Astrocyte (in vitro differentiated cells and primary cell): ENCODE measurements around the gene HLA-DMB. TPM values are rescaled to one million over a fixed set of nuclear protein-coding genes. Genes with fewer than 3 reads are reported as not detected.
A peak's percentile ranks its signal among the peaks of the same experiment; 100 is the strongest.

ENCODE experiments used
- DNase-seq: peaks from one replicate; pipeline ENCODE4 v3.0.0-alpha.2; 2010; ENCODE audit warnings: low read depth
- FAIRE-seq: peaks from 2 replicates; lab custom pipeline; 2011; peaks lifted over from hg19 to GRCh38; lab: Jason Lieb, UNC
- H2AFZ ChIP-seq: 2 replicates; pipeline ENCODE4 v1.6.0; 2012; ENCODE audit warnings: low read depth, low read length, inconsistent platforms
- H3K27ac ChIP-seq: 2 replicates; pipeline ENCODE4 v1.5.1; 2011; ENCODE audit warnings: low read depth, low read length, inconsistent platforms
- H3K27me3 ChIP-seq: 2 replicates; pipeline ENCODE4 v1.6.0; 2011; ENCODE audit warnings: low read length, inconsistent platforms; ENCODE audit not compliant: insufficient read depth
- H3K36me3 ChIP-seq: 2 replicates; pipeline ENCODE4 v1.5.1; 2011; ENCODE audit warnings: low read length, inconsistent platforms; ENCODE audit not compliant: insufficient read depth
- H3K4me1 ChIP-seq: 2 replicates; pipeline ENCODE4 v1.5.1; 2011; ENCODE audit warnings: low read length, inconsistent platforms; ENCODE audit not compliant: insufficient read depth
- H3K4me2 ChIP-seq: 2 replicates; pipeline ENCODE4 v1.6.0; 2012; ENCODE audit warnings: low read length, inconsistent platforms
- H3K4me3 ChIP-seq: 2 replicates; pipeline ENCODE4 v1.5.1; 2011; ENCODE audit warnings: low read depth, mild to moderate bottlenecking, low read length, inconsistent platforms; ENCODE audit not compliant: insufficient read depth
- H3K79me2 ChIP-seq: 2 replicates; pipeline ENCODE4 v1.6.0; 2012; ENCODE audit warnings: mild to moderate bottlenecking, low read length, inconsistent platforms; ENCODE audit not compliant: insufficient read depth
- H3K9ac ChIP-seq: 2 replicates; pipeline ENCODE4 v1.6.0; 2012; ENCODE audit warnings: mild to moderate bottlenecking, low read length, inconsistent platforms
- H3K9me3 ChIP-seq: 2 replicates; pipeline ENCODE4 v1.5.1; 2012; ENCODE audit warnings: low read depth, mild to moderate bottlenecking, low read length, inconsistent platforms; ENCODE audit not compliant: insufficient read depth
- H4K20me1 ChIP-seq: 2 replicates; pipeline ENCODE4 v1.6.0; 2012; ENCODE audit warnings: low read length, inconsistent platforms; ENCODE audit not compliant: insufficient read depth
- H3K27ac Mint-ChIP-seq: one replicate; pipeline ENCODE4 v1.8.0; 2021; ENCODE audit warnings: mild to moderate bottlenecking, mixed read lengths; ENCODE audit not compliant: unreplicated experiment
- H3K27me3 Mint-ChIP-seq: one replicate; pipeline ENCODE4 v1.8.0; 2021; ENCODE audit warnings: low read depth, mixed read lengths; ENCODE audit not compliant: unreplicated experiment
- H3K36me3 Mint-ChIP-seq: one replicate; pipeline ENCODE4 v1.8.0; 2021; ENCODE audit warnings: low read depth, mixed read lengths; ENCODE audit not compliant: unreplicated experiment
- H3K4me1 Mint-ChIP-seq: one replicate; pipeline ENCODE4 v1.8.0; 2021; ENCODE audit warnings: low read depth, mixed read lengths; ENCODE audit not compliant: unreplicated experiment
- H3K4me3 Mint-ChIP-seq: one replicate; pipeline ENCODE4 v1.8.0; 2021; ENCODE audit warnings: mild to moderate bottlenecking, moderate library complexity, mixed read lengths; ENCODE audit not compliant: unreplicated experiment
- H3K9me3 Mint-ChIP-seq: one replicate; pipeline ENCODE4 v1.8.0; 2021; ENCODE audit warnings: mild to moderate bottlenecking, mixed read lengths; ENCODE audit not compliant: unreplicated experiment
- EZH2 ChIP-seq: IDR thresholded peaks from 2 replicates; pipeline ENCODE4 v1.6.1; 2012; ENCODE audit warnings: mild to moderate bottlenecking, low read length, inconsistent platforms; ENCODE audit not compliant: insufficient read depth
- total RNA-seq: library from RNA; stranded (reverse); gene quantifications from 2 replicates; pipeline ENCODE4 v1.2.1, GENCODE V29; 2021
- TF ChIP-seq, protein P1 (sequence below): IDR thresholded peaks from 2 replicates; pipeline ENCODE4 v1.5.1; 2011; ENCODE audit warnings: low read depth, mild to moderate bottlenecking, inconsistent platforms, low read length, moderate library complexity; ENCODE audit not compliant: insufficient read depth

HLA-DMB gene
- total RNA-seq, 1 donor from 2014 or later = 0.11 TPM

DNA sequence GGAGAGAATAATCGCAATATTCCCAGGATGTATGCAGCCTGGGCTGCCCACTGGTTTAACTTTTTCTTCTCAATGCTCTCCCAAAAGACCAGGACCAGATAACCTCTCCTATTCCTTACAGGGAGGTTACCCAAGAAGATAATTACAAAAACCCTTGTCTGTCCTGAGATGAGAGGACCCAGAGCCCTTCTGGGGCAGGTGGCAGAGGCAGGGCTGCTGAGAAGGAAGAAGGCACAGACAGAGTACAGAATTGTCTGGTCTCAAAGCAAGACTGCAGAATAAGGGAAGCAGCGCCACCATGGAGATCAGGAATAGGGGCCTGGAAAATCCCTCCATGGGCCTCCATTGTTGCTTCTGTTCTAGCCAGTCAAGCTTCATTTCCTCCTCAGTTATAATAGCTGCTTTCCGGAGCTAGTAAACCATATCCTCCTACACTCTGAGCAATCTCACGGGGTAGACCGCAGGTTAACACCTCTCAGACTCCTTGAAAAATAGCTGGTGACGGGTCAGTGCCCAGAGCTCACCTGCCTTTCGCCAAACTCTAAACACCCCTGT is 463 bp upstream of the HLA-DMB start:
- Mint-ChIP-seq H3K4me1 (no peaks in the 10 kb centered on the region), H3K9me3 (peaks cover 1% of the 10 kb centered on the region), H3K27me3 (peaks cover 11% of the 10 kb centered on the region), H3K27ac (no peak overlapping the region), H3K4me3 (peak overlapping the region; percentile 71), H3K36me3 (no peaks in the 10 kb centered on the region)
- H3K4me1 ChIP-seq = no peaks in the 10 kb centered on the region
- no peaks in the 10 kb centered on the region for H4K20me1 ChIP-seq
- peaks cover 45% of the 10 kb centered on the region for H3K27me3 ChIP-seq
- H3K27ac ChIP-seq = no peak overlapping the region
- H3K4me2 ChIP-seq = no peak overlapping the region
- no peaks in the 10 kb centered on the region for H3K36me3 ChIP-seq
- no peak overlapping the region for H2AFZ ChIP-seq
- no peak overlapping the region for H3K9ac ChIP-seq
- FAIRE-seq (no peak), DNase-seq (no peak)
- H3K79me2 ChIP-seq = no peaks in the 10 kb centered on the region
- TF ChIP-seq, protein P1, sequence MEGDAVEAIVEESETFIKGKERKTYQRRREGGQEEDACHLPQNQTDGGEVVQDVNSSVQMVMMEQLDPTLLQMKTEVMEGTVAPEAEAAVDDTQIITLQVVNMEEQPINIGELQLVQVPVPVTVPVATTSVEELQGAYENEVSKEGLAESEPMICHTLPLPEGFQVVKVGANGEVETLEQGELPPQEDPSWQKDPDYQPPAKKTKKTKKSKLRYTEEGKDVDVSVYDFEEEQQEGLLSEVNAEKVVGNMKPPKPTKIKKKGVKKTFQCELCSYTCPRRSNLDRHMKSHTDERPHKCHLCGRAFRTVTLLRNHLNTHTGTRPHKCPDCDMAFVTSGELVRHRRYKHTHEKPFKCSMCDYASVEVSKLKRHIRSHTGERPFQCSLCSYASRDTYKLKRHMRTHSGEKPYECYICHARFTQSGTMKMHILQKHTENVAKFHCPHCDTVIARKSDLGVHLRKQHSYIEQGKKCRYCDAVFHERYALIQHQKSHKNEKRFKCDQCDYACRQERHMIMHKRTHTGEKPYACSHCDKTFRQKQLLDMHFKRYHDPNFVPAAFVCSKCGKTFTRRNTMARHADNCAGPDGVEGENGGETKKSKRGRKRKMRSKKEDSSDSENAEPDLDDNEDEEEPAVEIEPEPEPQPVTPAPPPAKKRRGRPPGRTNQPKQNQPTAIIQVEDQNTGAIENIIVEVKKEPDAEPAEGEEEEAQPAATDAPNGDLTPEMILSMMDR = no peak
- no peak for TF ChIP-seq EZH2
- H3K4me3 ChIP-seq = no peak overlapping the region
- H3K9me3 ChIP-seq = no peaks in the 10 kb centered on the region

DNA sequence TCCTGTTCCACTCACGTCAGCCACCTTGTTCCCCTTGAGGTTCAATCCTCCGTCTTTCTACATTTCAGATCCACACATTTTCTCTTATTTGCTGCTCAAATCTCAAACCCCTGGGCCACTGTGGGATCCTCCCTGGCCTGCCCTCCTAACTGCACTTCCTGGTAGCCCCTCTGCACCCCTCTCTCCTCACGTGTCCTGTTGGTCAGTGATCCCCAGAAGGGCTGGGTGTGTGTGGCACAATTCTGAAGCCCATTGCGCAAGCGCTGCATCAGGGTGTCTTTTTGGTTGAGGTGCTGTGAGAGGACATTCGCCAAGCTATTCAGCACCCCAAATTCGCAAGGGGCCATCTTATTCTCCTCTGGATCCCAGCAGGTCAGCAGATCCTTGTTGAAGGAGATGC is 2.3 kb downstream of the HLA-DMB start:
- Histone ChIP-seq H3K4me2 (no peak overlapping the region), H3K36me3 (no peaks in the 10 kb centered on the region), H3K4me1 (no peaks in the 10 kb centered on the region), H3K27me3 (peaks cover 68% of the 10 kb centered on the region), H3K79me2 (no peaks in the 10 kb centered on the region), H4K20me1 (no peaks in the 10 kb centered on the region), H2AFZ (no peak overlapping the region), H3K9me3 (no peaks in the 10 kb centered on the region), H3K27ac (no peak overlapping the region), H3K4me3 (no peak overlapping the region), H3K9ac (no peak overlapping the region)
- peaks cover 22% of the 10 kb centered on the region for H3K27me3 Mint-ChIP-seq
- peaks cover 1% of the 10 kb centered on the region for H3K9me3 Mint-ChIP-seq
- no peak for DNase-seq
- no peak overlapping the region for H3K4me3 Mint-ChIP-seq
- H3K27ac Mint-ChIP-seq = no peak overlapping the region
- no peaks in the 10 kb centered on the region for H3K4me1 Mint-ChIP-seq
- no peaks in the 10 kb centered on the region for H3K36me3 Mint-ChIP-seq
- TF ChIP-seq, protein P1 = no peak
- no peak for TF ChIP-seq EZH2
- FAIRE-seq = no peak

DNA sequence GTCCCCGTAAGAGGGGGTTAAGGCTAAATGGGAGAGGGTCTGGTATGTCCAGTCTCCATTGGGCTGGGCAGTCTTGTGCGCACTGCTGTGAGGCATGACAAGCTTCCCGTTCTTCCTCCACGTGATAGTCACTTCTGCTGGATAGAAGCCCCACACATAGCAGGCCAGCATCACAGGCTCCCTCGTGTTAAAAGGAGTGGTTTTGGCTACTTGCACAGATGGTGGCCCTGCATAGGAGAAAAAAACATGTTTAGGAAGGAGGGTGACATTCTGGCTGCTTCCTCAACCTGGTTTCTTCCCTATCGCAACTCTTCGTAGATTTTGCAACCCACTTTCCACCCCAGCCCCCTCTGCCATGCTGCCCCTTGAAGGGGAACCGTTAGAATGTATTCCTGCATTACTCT is 3.6 kb downstream of the HLA-DMB start:
- TF ChIP-seq, protein P1 = no peak
- TF ChIP-seq EZH2 = no peak
- Histone ChIP-seq H3K4me1 (no peaks in the 10 kb centered on the region), H3K4me3 (no peak overlapping the region), H4K20me1 (no peaks in the 10 kb centered on the region), H3K4me2 (no peak overlapping the region), H3K9ac (no peak overlapping the region), H3K79me2 (no peaks in the 10 kb centered on the region), H3K27me3 (peaks cover 59% of the 10 kb centered on the region), H3K36me3 (no peaks in the 10 kb centered on the region), H3K27ac (no peak overlapping the region), H3K9me3 (no peaks in the 10 kb centered on the region), H2AFZ (no peak overlapping the region)
- DNase-seq (no peak), FAIRE-seq (no peak)
- H3K36me3 Mint-ChIP-seq = no peaks in the 10 kb centered on the region
- no peak overlapping the region for H3K27ac Mint-ChIP-seq
- no peaks in the 10 kb centered on the region for H3K4me1 Mint-ChIP-seq
- H3K27me3 Mint-ChIP-seq = peaks cover 22% of the 10 kb centered on the region
- peaks cover 1% of the 10 kb centered on the region for H3K9me3 Mint-ChIP-seq
- H3K4me3 Mint-ChIP-seq = no peak overlapping the region
